SJCRH30 (cell line): ENCODE data around the gene MUSTN1. TPM values are rescaled to one million over a fixed set of nuclear protein-coding genes. Genes with fewer than 3 reads are reported as not detected.

Source experiments
- DNase-seq, 2 experiments: peaks; one replicate each; pipeline ENCODE4 v3.0.0-alpha.2; 2015 to 2020
- H3K27ac ChIP-seq: fragments of 250-450 bp; sonication (Bioruptor Pico); 2 replicates; pipeline ENCODE4 v1.5.1; 2020; ENCODE audit warnings: mild to moderate bottlenecking, moderate library complexity
- H3K27me3 ChIP-seq: fragments of 250-450 bp; sonication (Bioruptor Pico); 2 replicates; pipeline ENCODE4 v1.5.1; 2020; ENCODE audit warnings: mild to moderate bottlenecking, moderate library complexity
- H3K36me3 ChIP-seq: fragments of 250-450 bp; sonication (Bioruptor Pico); 2 replicates; pipeline ENCODE4 v1.5.1; 2020; ENCODE audit warnings: mild to moderate bottlenecking, moderate library complexity
- H3K4me1 ChIP-seq: fragments of 250-450 bp; sonication (Bioruptor Pico); 2 replicates; pipeline ENCODE4 v1.5.1; 2020; ENCODE audit warnings: mild to moderate bottlenecking, moderate library complexity
- H3K4me3 ChIP-seq: fragments of 250-450 bp; sonication (Bioruptor Pico); 2 replicates; pipeline ENCODE4 v1.5.1; 2020; ENCODE audit warnings: mild to moderate bottlenecking, moderate library complexity
- H3K9me3 ChIP-seq: fragments of 250-450 bp; sonication (Bioruptor Pico); replicated peaks from 2 replicates; pipeline ENCODE4 v1.5.1; 2020; ENCODE audit warnings: mild to moderate bottlenecking, moderate library complexity
- total RNA-seq: library from RNA; depleted of rRNA; stranded (reverse); fragments of >200 nt; shearing (Covaris generic); gene quantifications from 2 replicates; pipeline ENCODE4 v1.2.3, GENCODE V29; 2014

The MUSTN1 gene
- total RNA-seq, 1 experiment from 2014 or later: 35.7 TPM

GRCh38 chr3:52865994-52866393, 31.2 kb upstream of the MUSTN1 start:
- no peaks in the 10 kb centered on the region for H3K4me1 ChIP-seq
- no peaks in the 10 kb centered on the region for H3K27me3 ChIP-seq
- H3K4me3 ChIP-seq: no peak overlapping the region
- H3K27ac ChIP-seq: no peak overlapping the region
- no peaks in the 10 kb centered on the region for H3K9me3 ChIP-seq
- no peak for DNase-seq
- H3K36me3 ChIP-seq: no peaks in the 10 kb centered on the region

- H3K4me1 ChIP-seq: no peaks in the 10 kb centered on the region
- no peak overlapping the region for H3K27ac ChIP-seq
- no peak overlapping the region for H3K4me3 ChIP-seq
- no peaks in the 10 kb centered on the region for H3K9me3 ChIP-seq
- no peaks in the 10 kb centered on the region for H3K36me3 ChIP-seq
- no peaks in the 10 kb centered on the region for H3K27me3 ChIP-seq
- no peak for DNase-seq
Measured at GRCh38 chr3:52860424-52860768, 25.6 kb upstream of the MUSTN1 start.

- no peak overlapping the region for H3K27ac ChIP-seq
- H3K9me3 ChIP-seq: no peaks in the 10 kb centered on the region
- H3K4me1 ChIP-seq: no peaks in the 10 kb centered on the region
- DNase-seq: no peak
- no peak overlapping the region for H3K4me3 ChIP-seq
- H3K27me3 ChIP-seq: no peaks in the 10 kb centered on the region
- H3K36me3 ChIP-seq: no peaks in the 10 kb centered on the region
Measured at GRCh38 chr3:52859686-52860423, 25.0 kb upstream of the MUSTN1 start.

- no peaks in the 10 kb centered on the region for H3K9me3 ChIP-seq
- H3K36me3 ChIP-seq: no peaks in the 10 kb centered on the region
- no peak overlapping the region for H3K27ac ChIP-seq
- no peaks in the 10 kb centered on the region for H3K27me3 ChIP-seq
- H3K4me1 ChIP-seq: 0 out of 2 replicates have a peak, but pooled peaks cover 4% of the 10 kb centered on the region
- DNase-seq: no peak
- H3K4me3 ChIP-seq: no peak overlapping the region
Measured at GRCh38 chr3:52857864-52858263, 23.0 kb upstream of the MUSTN1 start.

- no peak for DNase-seq
- no peaks in the 10 kb centered on the region for H3K36me3 ChIP-seq
- H3K4me1 ChIP-seq: 0 out of 2 replicates have a peak, but pooled peaks cover 8% of the 10 kb centered on the region
- no peaks in the 10 kb centered on the region for H3K9me3 ChIP-seq
- no peak overlapping the region for H3K4me3 ChIP-seq
- H3K27me3 ChIP-seq: no peaks in the 10 kb centered on the region
- no peak overlapping the region for H3K27ac ChIP-seq
Measured at GRCh38 chr3:52857133-52857532, 22.3 kb upstream of the MUSTN1 start.

- no peaks in the 10 kb centered on the region for H3K36me3 ChIP-seq
- H3K27me3 ChIP-seq: no peaks in the 10 kb centered on the region
- H3K4me1 ChIP-seq: 0 out of 2 replicates have a peak, but pooled peaks cover 8% of the 10 kb centered on the region
- no peak overlapping the region for H3K27ac ChIP-seq
- DNase-seq: no peak
- H3K9me3 ChIP-seq: no peaks in the 10 kb centered on the region
- H3K4me3 ChIP-seq: no peak overlapping the region
Measured at GRCh38 chr3:52856666-52857065, 21.8 kb upstream of the MUSTN1 start.

GRCh38 chr3:52854013-52854412, 19.2 kb upstream of the MUSTN1 start:
- H3K4me1 ChIP-seq: 0 out of 2 replicates have a peak, but pooled peaks cover 8% of the 10 kb centered on the region
- no peaks in the 10 kb centered on the region for H3K9me3 ChIP-seq
- no peaks in the 10 kb centered on the region for H3K36me3 ChIP-seq
- no peaks in the 10 kb centered on the region for H3K27me3 ChIP-seq
- DNase-seq: no peak
- no peak overlapping the region for H3K4me3 ChIP-seq
- H3K27ac ChIP-seq: no peak overlapping the region

- H3K36me3 ChIP-seq: no peaks in the 10 kb centered on the region
- 0 out of 2 replicates have a peak, but pooled peaks cover 8% of the 10 kb centered on the region for H3K4me1 ChIP-seq
- DNase-seq: no peak
- H3K27ac ChIP-seq: no peak overlapping the region
- no peak overlapping the region for H3K4me3 ChIP-seq
- no peaks in the 10 kb centered on the region for H3K9me3 ChIP-seq
- H3K27me3 ChIP-seq: no peaks in the 10 kb centered on the region
Measured at GRCh38 chr3:52852419-52852818, 17.6 kb upstream of the MUSTN1 start.

- H3K9me3 ChIP-seq: no peaks in the 10 kb centered on the region
- peak; percentile 43 to 68 for DNase-seq
- no peaks in the 10 kb centered on the region for H3K27me3 ChIP-seq
- H3K36me3 ChIP-seq: no peaks in the 10 kb centered on the region
- no peak overlapping the region for H3K27ac ChIP-seq
- no peak overlapping the region for H3K4me3 ChIP-seq
- H3K4me1 ChIP-seq: 0 out of 2 replicates have a peak, but pooled peaks cover 8% of the 10 kb centered on the region
Measured at GRCh38 chr3:52851348-52851747, 16.5 kb upstream of the MUSTN1 start.

- Histone ChIP-seq H3K9me3 (no peaks in the 10 kb centered on the region), H3K27me3 (no peaks in the 10 kb centered on the region), H3K4me1 (0 out of 2 replicates have a peak, but pooled peaks cover 8% of the 10 kb centered on the region), H3K27ac (no peak overlapping the region), H3K36me3 (no peaks in the 10 kb centered on the region), H3K4me3 (no peak overlapping the region)
- no peak for DNase-seq
Measured at GRCh38 chr3:52849656-52850055, 14.8 kb upstream of the MUSTN1 start.

- no peaks in the 10 kb centered on the region for H3K27me3 ChIP-seq
- no peaks in the 10 kb centered on the region for H3K36me3 ChIP-seq
- no peaks in the 10 kb centered on the region for H3K9me3 ChIP-seq
- no peak overlapping the region for H3K27ac ChIP-seq
- H3K4me1 ChIP-seq: 0 out of 2 replicates have a peak, but pooled peaks cover 8% of the 10 kb centered on the region
- no peak for DNase-seq
- no peak overlapping the region for H3K4me3 ChIP-seq
Measured at GRCh38 chr3:52848617-52849016, 13.8 kb upstream of the MUSTN1 start.

GRCh38 chr3:52847726-52848125, 12.9 kb upstream of the MUSTN1 start:
- no peaks in the 10 kb centered on the region for H3K36me3 ChIP-seq
- 0 out of 2 replicates have a peak, but pooled peaks cover 3% of the 10 kb centered on the region for H3K4me1 ChIP-seq
- no peak overlapping the region for H3K4me3 ChIP-seq
- H3K9me3 ChIP-seq: no peaks in the 10 kb centered on the region
- no peaks in the 10 kb centered on the region for H3K27me3 ChIP-seq
- no peak for DNase-seq
- no peak overlapping the region for H3K27ac ChIP-seq

- no peak overlapping the region for H3K4me3 ChIP-seq
- no peak overlapping the region for H3K27ac ChIP-seq
- no peaks in the 10 kb centered on the region for H3K9me3 ChIP-seq
- no peaks in the 10 kb centered on the region for H3K4me1 ChIP-seq
- H3K27me3 ChIP-seq: no peaks in the 10 kb centered on the region
- H3K36me3 ChIP-seq: no peaks in the 10 kb centered on the region
- DNase-seq: no peak
Measured at GRCh38 chr3:52847241-52847640, 12.4 kb upstream of the MUSTN1 start.

- Histone ChIP-seq H3K4me1 (no peaks in the 10 kb centered on the region), H3K9me3 (no peaks in the 10 kb centered on the region), H3K27me3 (no peaks in the 10 kb centered on the region), H3K27ac (no peak overlapping the region), H3K36me3 (no peaks in the 10 kb centered on the region), H3K4me3 (no peak overlapping the region)
- no peak for DNase-seq
Measured at GRCh38 chr3:52846432-52846965, 11.7 kb upstream of the MUSTN1 start.

GRCh38 chr3:52845691-52846431, 11.0 kb upstream of the MUSTN1 start:
- H3K27ac ChIP-seq: no peak overlapping the region
- no peaks in the 10 kb centered on the region for H3K27me3 ChIP-seq
- no peak overlapping the region for H3K4me3 ChIP-seq
- H3K36me3 ChIP-seq: no peaks in the 10 kb centered on the region
- H3K4me1 ChIP-seq: no peaks in the 10 kb centered on the region
- H3K9me3 ChIP-seq: no peaks in the 10 kb centered on the region
- no peak for DNase-seq
